Measurements from ENCODE around the gene NIFK.
A peak's percentile ranks its signal among the peaks of the same experiment; 100 is the strongest.
"Not testable (repeated sequence)": the region's sequence is repeated elsewhere in the genome, so short reads cannot be mapped to it uniquely, and the experiment has no call there.

NIFK gene

DNA sequence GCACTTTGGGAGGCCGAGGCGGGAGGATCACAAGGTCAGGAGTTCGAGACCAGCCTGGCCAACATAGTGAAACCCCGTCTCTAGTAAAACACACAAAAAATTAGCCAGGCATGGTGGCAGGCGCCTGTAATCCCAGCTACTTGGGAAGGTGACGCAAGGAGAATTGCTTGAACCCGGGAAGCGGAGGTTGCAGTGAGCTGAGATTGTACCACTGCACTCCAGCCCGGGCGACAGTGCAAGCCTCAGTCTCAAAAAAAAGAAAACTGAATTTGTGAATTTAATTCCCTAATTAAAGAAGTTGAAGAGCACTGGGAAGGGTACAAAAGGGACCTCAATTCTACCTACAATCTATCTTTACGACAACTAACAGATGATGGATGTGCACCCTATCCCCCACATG lies 2.1 kb downstream of the NIFK start:
- DNase-seq (ENCODE audit: low read depth) = not testable (repeated sequence)

DNA sequence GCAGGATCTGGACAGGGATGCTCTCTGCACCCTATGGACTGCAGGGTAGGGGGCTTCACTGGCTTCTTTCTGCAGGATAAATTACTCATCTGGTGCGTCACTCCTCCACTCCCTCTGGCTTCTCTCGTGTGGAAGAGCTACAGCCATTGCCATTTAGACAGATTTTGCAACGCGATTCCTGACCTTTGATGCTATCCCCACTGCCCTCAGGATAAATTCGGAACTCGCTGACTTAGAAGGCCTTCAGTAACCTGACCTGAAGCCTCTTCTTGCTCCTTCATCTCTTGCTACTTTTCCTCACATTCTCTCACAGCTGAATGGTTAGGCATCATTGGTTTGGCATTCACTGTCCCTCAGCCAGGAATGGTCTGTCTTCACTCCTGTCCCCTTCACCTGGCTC lies 5.3 kb downstream of the NIFK start:
- no peak for DNase-seq (ENCODE audit: low read depth)

DNA sequence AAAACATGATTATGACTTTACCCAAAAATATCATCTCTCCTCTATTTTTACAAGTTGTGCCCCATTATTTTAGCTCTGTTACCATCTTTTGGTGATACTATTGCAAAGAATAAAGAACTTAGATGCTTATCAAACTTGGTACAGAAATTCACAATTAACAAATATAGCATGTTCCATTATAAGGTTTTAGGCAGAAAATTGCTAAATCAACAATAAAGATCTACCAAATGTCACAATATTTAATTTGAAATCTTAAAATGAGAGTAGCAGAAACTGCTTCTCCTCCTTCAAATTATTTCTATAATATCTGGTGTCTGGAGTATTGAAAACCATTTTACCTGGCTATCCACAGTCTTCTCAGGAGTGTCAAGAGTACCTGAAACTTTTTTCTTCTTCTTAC lies 8.7 kb downstream of the NIFK start:
- no peak for DNase-seq (ENCODE audit: low read depth)

GRCh38 chr2:121727332-121727731 lies 9.3 kb downstream of the NIFK start:
- no peak for DNase-seq (ENCODE audit: low read depth)

DNA sequence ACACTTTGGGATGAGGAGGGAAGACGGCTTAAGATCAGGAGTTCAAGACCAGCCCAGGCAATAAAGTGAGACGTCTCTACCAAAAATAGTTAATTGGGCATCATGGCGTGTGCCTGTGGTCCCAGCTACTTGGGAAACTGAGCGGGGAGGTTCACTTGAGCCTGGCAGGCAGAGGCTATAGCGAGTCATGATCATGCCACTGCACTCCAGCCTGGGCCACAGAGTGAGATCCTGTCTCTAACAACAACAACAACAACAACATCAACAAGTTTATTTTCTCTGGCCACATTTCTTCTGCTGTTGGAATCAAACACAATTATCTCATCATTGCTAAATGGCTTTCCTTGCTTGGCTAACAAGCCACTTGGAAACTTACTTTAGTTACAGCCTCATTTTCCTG lies 13.4 kb downstream of the NIFK start:
- DNase-seq (ENCODE audit: low read depth) = no peak

DNA sequence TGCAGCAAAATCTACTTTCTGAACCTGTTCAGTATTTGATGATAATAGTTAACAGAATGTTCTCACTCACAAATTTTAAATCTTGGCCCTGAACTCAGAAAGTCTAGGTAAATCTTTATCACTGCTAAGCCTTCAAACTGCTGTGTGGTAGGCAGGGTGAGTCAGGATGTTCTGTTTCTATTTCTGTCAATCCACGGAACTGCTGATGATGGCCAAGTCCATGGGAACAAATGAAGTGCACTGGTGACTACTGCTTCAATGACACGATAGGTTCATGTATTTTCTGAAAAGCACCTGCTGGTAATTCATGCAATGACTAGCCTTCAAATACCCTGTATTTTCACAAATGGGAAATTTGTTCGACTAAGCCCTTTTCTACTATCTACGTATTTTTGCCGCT lies 14.2 kb downstream of the NIFK start:
- no peak for DNase-seq (ENCODE audit: low read depth)

GRCh38 chr2:121721926-121722325 lies 14.7 kb downstream of the NIFK start:
- DNase-seq (ENCODE audit: low read depth) = no peak

DNA sequence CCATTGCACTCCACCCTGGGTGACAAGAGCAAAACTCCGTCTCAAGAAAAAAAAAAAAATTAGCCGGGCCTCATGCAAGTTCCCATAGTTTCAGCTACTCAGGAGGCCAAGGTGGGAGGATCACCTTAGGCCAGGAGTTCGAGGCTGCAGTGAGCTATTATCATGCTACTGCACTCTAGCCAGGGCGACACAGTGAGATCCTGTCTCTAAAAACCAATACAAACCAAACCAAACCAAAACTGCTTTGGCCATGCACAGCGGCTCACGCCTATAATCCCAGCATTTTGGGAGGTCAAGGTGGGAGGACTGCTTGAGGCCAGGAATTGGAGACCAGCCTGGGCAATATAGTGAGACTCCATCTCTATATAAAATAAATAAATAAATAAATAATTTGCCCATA lies 19.1 kb downstream of the NIFK start:
- DNase-seq (ENCODE audit: low read depth) = no peak

DNA sequence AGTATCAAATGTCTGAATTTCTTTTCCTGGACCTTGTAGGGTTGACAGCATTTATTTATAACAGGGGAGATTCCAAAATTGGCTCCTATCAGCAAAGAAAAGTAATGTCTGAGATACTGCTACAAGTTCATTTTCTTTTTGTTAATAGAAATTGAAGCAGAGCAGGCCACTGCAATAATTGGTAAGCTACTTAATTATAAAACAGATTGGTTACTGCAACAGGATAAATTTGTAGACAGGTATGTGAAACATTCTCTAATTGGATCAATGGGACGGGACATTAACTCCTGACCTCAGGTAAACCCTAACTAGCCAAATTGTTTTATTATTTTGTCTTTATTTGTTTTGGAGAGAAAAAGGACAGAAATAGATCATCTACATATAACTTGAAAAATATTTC lies 20.5 kb downstream of the NIFK start:
- no peak for DNase-seq (ENCODE audit: low read depth)

DNA sequence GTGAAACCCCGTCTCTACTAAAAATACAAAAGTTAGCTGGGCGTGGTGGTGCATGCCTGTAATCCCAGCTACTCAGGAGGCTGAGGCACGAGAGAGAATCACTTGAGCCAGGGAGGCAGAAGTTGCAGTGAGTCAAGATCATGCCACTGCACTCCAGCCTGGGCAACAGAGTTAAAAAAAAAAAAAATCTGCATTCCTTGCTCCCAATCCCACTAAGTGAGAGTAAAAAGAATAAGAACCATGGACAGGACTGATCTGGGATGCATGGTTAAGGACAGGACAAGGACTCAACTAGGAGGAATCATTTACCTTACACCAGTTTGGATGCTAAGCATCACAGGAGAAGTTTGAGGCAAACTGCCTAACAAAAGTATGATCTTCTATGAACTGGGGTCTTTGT lies 25.2 kb downstream of the NIFK start:
- not testable (repeated sequence) for DNase-seq (ENCODE audit: low read depth)

DNA sequence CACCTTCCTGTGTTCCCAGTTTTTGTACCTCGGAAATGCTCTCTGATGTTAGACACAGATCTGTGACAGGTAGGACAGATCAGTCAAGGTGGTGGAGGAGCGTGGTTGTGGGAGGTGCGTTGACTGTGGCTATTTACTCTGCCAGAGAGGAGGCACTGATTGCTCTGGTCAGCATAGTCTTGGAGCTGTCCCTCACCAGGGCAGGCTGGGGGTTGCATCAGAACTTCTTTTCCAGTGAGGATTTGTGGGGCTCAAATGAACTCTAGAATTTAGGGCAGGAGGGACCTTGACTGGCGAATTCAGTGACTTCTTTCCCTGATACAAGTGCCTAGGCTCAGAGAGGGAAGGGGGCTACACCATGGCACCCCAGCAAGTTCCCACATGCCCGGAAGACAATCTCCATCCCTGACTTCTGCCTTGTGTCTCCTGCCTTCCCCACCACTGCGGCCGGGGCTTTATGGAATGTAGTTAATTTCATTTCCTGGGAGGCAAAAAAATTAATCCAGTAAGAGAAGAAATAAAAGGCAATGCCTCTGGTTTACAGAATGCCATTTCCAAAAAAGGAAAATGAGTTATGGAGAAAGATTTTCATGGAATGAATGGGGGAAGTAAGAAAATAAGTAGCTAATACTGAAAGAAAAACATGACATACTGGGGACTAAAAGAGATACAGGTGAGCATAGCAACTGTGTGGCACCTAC lies 26.1 kb downstream of the NIFK start:
- DNase-seq (ENCODE audit: low read depth) = no peak

DNA sequence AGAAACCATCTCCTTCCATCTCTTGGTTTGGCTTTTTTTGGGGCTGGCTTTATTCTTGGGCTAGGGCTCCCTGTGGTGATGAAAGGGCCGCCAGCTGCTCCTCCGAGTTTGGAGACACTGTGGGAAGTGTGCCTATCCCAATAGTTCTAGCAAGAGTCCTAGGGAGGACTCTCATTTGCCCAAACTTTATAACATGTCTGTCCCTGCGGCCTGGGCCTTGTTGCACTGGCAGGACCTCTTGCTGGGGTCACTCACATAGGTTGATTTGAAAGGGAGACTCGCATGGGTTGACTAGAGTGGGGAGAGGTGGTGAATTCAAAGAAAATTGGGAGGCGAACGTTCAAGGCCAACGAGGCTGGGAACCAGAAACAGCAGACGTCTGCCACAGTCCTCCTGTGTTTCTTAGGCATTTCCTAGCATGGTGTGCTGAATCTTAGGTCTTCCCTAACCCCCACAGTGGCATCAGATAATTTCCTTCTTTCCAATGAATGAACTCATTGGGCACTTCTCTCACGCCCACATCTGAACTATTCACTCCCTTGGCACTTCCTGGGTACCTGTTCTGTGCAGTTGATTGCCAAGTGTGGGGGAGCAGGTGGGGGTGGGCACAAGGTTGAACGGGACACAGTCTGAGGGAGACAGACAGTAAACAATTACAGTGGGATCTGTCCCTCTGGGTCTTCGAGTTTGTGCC lies 26.8 kb downstream of the NIFK start:
- DNase-seq (ENCODE audit: low read depth) = no peak

GRCh38 chr2:121707920-121708361 lies 28.7 kb downstream of the NIFK start:
- no peak for DNase-seq (ENCODE audit: low read depth)

DNA sequence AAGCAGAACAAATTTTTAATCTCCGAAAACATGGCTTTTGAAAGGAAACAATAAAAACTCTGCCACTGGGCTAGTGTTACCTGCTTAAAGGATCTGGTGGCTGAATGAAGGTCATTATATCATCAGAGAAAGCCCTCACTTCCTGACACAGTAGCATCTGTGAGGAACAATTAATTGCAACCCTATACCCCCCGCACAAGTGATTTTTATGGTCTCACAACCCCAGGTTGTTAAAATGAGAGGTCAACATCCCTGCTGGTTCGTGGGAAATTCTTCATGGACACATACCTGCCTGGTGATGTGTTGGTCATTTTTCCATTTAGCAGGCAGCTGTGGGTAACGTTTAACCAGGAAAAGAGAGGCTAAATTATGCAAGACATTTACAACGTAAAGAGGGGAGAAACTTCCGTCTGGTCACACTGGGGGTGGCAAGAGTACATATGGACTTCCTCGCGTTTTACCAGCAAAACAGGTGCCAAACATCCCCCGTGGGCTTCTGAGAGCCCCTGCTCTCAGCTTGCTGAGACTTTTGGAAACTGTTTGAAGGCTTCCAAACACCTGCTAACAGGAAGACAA lies 29.2 kb downstream of the NIFK start:
- DNase-seq (ENCODE audit: low read depth) = no peak

- DNase-seq (ENCODE audit: low read depth) = no peak
Measured at GRCh38 chr2:121705958-121706357, 30.7 kb downstream of the NIFK start.

DNA sequence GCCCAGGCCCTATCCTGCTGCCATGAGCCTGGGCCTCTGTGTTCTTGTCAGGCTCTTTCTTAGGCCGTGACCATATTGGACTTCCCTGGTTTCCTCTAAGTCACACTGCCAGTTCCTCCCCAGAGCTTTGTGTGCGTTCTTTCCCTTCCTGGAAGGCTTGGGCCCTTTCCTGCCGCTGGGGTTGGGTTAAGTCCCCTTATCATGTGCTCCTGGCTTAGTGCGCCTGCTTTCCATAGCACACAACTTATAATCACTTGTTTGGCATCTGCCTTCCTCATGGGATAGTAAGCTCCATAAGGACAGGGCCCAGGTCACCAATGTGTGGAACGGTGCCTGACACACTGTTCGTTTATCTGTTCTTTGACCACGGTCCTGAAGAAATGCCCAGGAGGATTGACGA lies 31.3 kb downstream of the NIFK start:
- no peak for DNase-seq (ENCODE audit: low read depth)

- not testable (repeated sequence) for DNase-seq (ENCODE audit: low read depth)
Measured at GRCh38 chr2:121701761-121702160, 34.9 kb downstream of the NIFK start.

GRCh38 chr2:121699421-121700333 lies 37.0 kb downstream of the NIFK start:
- DNase-seq (ENCODE audit: low read depth) = peak; percentile 77

DNA sequence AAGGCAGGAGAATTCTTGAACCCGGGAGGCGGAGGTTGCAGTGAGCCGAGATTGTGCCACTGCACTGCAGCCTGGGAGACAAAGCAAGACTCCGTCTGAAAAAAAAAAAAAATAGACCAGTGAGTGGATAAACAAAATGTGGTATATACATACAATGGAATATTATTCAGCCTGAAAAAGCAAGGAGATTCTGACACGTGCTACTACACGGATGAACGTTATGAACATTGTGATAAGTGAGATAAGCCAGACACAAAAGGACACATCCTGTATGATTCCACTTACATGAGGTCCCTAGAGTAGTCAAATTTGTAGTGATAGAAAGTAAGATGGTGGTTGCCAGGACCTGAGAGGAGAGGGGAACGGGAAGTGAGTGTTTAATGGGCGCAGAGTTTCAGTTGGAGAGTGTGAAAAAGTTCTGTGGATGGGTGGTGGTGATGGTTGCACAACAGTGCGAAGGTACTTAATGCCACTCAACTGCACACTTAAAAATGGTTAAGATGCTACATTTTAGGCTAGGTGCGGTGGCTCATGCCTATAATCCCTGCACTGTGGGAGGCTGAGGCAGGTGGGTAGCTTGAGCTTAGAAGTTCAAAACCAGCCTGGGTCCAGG lies 38.3 kb downstream of the NIFK start:
- DNase-seq (ENCODE audit: low read depth) = no peak

GRCh38 chr2:121697108-121697631 lies 39.5 kb downstream of the NIFK start:
- no peak for DNase-seq (ENCODE audit: low read depth)

DNA sequence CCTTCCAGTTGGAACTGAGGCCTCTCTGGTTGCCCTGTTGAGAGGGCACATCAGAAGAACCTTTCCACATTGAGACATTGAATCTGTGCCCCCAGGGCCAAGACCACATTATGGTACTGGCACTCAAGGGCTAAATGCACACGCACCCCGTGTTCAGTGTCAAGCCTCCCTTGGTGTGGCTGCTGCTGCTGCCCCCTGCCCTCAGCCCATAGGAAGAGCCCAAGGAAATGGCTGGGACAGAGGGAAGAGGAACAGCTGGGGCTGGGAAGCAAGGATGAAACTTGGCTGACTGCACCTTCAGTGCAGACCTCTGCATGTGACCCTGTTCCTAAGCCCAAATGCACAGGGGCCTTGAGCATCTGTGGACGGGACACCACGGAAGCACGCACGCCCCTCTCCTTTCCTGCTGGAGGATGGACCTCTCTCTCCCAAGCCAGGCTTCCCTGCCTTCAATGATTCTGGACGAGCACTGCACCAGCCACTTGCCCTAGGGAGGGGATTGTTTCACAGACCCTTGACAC lies 40.2 kb downstream of the NIFK start:
- DNase-seq (ENCODE audit: low read depth) = no peak

GRCh38 chr2:121695171-121695451 lies 41.6 kb downstream of the NIFK start:
- DNase-seq (ENCODE audit: low read depth) = no peak

Measured in activated T-cell treated with anti-CD3 and anti-CD28 coated beads for 24 hours (primary cell).